ENCODE measurements around the gene SSR4. TPM values are rescaled to one million over a fixed set of nuclear protein-coding genes. Genes with fewer than 3 reads are reported as not detected.

Gene SSR4
- 153 and 178 TPM in 2 replicates for total RNA-seq (2014; rRNA removed; shearing (Covaris generic))

DNA sequence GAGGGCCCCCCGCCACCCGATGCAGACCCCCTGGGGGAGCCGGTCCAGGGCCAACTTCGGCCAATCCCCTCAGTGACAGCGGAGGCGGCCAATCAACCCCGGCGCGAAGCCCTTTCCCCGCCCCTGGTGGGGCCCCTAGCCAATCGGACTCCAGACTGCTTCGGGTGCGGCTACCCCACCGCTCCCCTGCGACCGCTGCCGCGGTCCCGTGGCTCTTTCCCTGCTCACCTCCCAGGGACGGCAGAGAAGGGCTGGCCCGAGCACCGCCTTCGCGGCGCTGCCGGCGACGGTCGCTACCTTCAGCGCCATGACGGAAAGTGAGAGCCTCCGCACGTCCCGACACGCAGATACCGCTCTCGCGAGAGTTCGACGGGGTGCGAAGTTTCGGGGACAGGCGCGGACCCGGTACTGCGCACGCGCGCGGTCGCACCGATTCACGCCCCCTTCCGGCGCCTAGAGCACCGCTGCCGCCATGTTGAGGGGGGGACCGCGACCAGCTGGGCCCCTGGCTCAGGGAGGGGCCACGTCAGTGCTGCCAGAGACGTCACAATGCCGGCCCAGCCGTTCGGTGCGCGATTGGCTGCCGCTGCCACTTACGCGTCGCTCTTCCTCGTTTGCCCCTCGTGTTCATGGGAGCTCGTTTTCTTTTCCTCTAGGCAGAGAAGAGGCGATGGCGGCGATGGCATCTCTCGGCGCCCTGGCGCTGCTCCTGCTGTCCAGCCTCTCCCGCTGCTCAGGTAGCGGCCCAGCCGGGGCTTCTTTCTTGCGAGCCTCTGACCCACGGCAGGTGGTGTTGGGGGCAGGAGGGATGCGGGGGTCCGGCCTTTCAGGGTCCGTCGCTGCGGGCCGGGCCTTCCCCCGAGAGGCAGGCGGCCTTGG, at the start of gene SSR4, which contains the start of gene IDH3G:
Gene SSR4, plus strand, starts transcription at position 651 of the 879 bp plus-strand sequence. Its CDS starts 20 bp downstream, at position 671.
Gene IDH3G, minus strand, starts transcription at position 358 of the 879 bp plus-strand sequence. Its CDS starts 49 bp downstream, at position 309.

GRCh38 chrX:153763989-153764755, 30.3 kb upstream of the SSR4 start, which contains the start of gene PLXNB3:
TSS of gene PLXNB3 (plus strand) at chrX:153764249. CDS start at chrX:153765536, 1,287 bp downstream.

GRCh38 chrX:153780678-153781427, 13.6 kb upstream of the SSR4 start, which contains the start of gene SRPK3:
TSS of gene SRPK3 (plus strand) at chrX:153781041. CDS start at chrX:153781087, 46 bp downstream.

GRCh38 chrX:153829799-153830639, 35.6 kb downstream of the SSR4 start, which contains the start of gene PDZD4:
TSS of gene PDZD4 (minus strand) at chrX:153830544. CDS start at chrX:153830298, 246 bp downstream.

Other genes starting within 250 kb of the SSR4 start
- 48.6 and 55.8 TPM in 2 replicates for gene CCNQ, start 195.5 kb upstream of the SSR4 start, total RNA-seq (2014; rRNA removed; shearing (Covaris generic))
- 6.0 and 7.6 TPM in 2 replicates for gene DUSP9, start 147.5 kb upstream of the SSR4 start, total RNA-seq (2014; rRNA removed; shearing (Covaris generic))
- gene PNCK, start 120.9 kb upstream of the SSR4 start, total RNA-seq (2014; rRNA removed; shearing (Covaris generic)): 0.61 and 2.5 TPM in 2 replicates
- 31.5 and 51.9 TPM in 2 replicates for gene SLC6A8, start 106.7 kb upstream of the SSR4 start, total RNA-seq (2014; rRNA removed; shearing (Covaris generic))
- 215 and 221 TPM in 2 replicates for gene BCAP31, start 70.3 kb upstream of the SSR4 start, total RNA-seq (2014; rRNA removed; shearing (Covaris generic))
- 17.0 and 17.8 TPM in 2 replicates for gene ABCD1, start 69.8 kb upstream of the SSR4 start, total RNA-seq (2014; rRNA removed; shearing (Covaris generic))
- gene PLXNB3, start 30.4 kb upstream of the SSR4 start, total RNA-seq (2014; rRNA removed; shearing (Covaris generic)): 33.5 and 40.3 TPM in 2 replicates
- gene SRPK3, start 13.6 kb upstream of the SSR4 start, total RNA-seq (2014; rRNA removed; shearing (Covaris generic)): 1.8 and 2.0 TPM in 2 replicates
- gene IDH3G, start 293 bp upstream of the SSR4 start, total RNA-seq (2014; rRNA removed; shearing (Covaris generic)): 64.2 and 90.6 TPM in 2 replicates
- 2.8 and 5.4 TPM in 2 replicates for gene PDZD4, start 35.9 kb downstream of the SSR4 start, total RNA-seq (2014; rRNA removed; shearing (Covaris generic))
- 41.7 and 45.7 TPM in 2 replicates for gene L1CAM, start 91.5 kb downstream of the SSR4 start, total RNA-seq (2014; rRNA removed; shearing (Covaris generic))
- gene AVPR2, start 110.0 kb downstream of the SSR4 start, total RNA-seq (2014; rRNA removed; shearing (Covaris generic)): 0.27 TPM in 1 of 2 replicates, not detected in the other
- 65.6 and 85.4 TPM in 2 replicates for gene ARHGAP4, start 131.6 kb downstream of the SSR4 start, total RNA-seq (2014; rRNA removed; shearing (Covaris generic))
- 140 and 164 TPM in 2 replicates for gene NAA10, start 140.4 kb downstream of the SSR4 start, total RNA-seq (2014; rRNA removed; shearing (Covaris generic))
- gene RENBP, start 150.0 kb downstream of the SSR4 start, total RNA-seq (2014; rRNA removed; shearing (Covaris generic)): 0.23 and 1.1 TPM in 2 replicates
- 73.1 and 81.3 TPM in 2 replicates for gene HCFC1, start 177.2 kb downstream of the SSR4 start, total RNA-seq (2014; rRNA removed; shearing (Covaris generic))
- gene TMEM187, start 178.1 kb downstream of the SSR4 start, total RNA-seq (2014; rRNA removed; shearing (Covaris generic)): 2.9 TPM in 2 replicates
- 210 and 235 TPM in 2 replicates for gene IRAK1, start 225.2 kb downstream of the SSR4 start, total RNA-seq (2014; rRNA removed; shearing (Covaris generic))